ENCODE results near the gene RELN. TPM values are rescaled to one million over a fixed set of nuclear protein-coding genes. Genes with fewer than 3 reads are reported as not detected.
"Not testable (repeated sequence)": the region's sequence is repeated elsewhere in the genome, so short reads cannot be mapped to it uniquely, and the experiment has no call there.

Gene RELN
- total RNA-seq, 2 experiments from 2014 or later, result not detected

DNA sequence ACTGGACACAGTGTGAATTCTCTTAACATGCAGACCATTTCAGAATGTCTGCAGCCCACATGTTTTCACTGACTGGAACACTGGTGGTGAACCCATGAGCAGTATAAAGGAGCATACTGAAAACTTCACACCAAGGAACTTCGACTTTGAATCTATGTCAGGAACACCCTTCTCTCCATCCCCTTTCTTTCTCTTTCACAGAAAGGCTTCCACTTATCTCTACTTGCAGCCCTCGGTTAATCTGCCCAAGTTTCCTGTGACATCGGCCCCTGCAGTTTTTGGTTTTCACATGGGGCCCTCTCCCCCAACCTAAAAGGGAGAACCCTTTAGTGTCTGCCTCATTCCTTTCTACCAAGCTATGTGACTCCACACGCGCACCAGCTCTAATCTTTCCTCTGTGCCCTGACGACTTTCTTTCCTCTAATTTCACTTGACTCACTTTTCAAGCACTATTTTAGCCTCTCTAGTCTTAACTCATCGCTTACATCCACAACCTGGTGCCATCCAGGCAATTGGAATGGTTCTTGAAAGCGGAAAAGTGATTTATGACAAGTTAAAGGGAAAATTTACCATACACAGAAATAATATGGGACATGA, 70.1 kb downstream of the RELN start:
- H3K4me1 Mint-ChIP-seq, result no peaks in the 10 kb centered on the region
- CTCF ChIA-PET, result no interaction called here
- DNase-seq, result no peak
- H3K36me3 Mint-ChIP-seq (ENCODE audit: low read depth), result no peaks in the 10 kb centered on the region
- H3K4me3 Mint-ChIP-seq, result no peak overlapping the region
- POLR2A ChIA-PET, result no interaction called here
- H3K9me3 Mint-ChIP-seq, result no peaks in the 10 kb centered on the region
- peaks cover 7% of the 10 kb centered on the region for H3K27me3 Mint-ChIP-seq
- no peak overlapping the region for H3K27ac Mint-ChIP-seq

DNA sequence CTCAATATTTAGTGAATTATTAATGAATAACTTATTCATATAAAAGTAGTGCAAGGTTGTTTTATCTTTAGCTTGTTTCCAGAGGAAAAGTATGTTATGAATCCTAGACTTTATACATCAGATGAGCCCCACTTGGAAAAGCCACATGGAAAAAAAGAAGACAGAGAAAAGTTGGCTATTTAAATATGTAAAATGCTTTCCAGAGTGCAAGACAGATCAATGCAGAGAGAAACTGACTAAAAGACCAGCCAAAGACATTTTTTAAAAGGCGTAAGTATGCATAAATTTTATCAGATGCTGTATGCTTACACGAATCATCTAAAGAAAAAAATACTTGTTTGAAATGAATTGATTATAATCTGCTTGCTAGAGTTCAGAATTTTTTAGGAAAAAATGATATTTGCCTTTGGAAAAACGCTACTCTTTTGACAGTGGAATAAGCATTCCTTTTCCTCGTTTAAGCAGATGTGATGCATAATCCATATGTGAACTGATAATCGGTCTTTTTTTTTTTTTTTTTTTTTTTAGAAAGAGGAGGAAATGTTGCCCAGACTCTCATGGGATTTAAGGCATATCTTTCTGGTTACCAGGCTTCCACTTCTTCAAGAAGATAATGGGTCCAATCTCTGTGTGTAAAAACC, 70.7 kb downstream of the RELN start:
- no peak overlapping the region for H3K27ac Mint-ChIP-seq
- H3K27me3 Mint-ChIP-seq, result peaks cover 7% of the 10 kb centered on the region
- H3K9me3 Mint-ChIP-seq, result no peaks in the 10 kb centered on the region
- CTCF ChIA-PET, result no interaction called here
- H3K4me1 Mint-ChIP-seq, result no peaks in the 10 kb centered on the region
- H3K4me3 Mint-ChIP-seq, result no peak overlapping the region
- no peak for DNase-seq
- POLR2A ChIA-PET, result no interaction called here
- no peaks in the 10 kb centered on the region for H3K36me3 Mint-ChIP-seq (ENCODE audit: low read depth)

DNA sequence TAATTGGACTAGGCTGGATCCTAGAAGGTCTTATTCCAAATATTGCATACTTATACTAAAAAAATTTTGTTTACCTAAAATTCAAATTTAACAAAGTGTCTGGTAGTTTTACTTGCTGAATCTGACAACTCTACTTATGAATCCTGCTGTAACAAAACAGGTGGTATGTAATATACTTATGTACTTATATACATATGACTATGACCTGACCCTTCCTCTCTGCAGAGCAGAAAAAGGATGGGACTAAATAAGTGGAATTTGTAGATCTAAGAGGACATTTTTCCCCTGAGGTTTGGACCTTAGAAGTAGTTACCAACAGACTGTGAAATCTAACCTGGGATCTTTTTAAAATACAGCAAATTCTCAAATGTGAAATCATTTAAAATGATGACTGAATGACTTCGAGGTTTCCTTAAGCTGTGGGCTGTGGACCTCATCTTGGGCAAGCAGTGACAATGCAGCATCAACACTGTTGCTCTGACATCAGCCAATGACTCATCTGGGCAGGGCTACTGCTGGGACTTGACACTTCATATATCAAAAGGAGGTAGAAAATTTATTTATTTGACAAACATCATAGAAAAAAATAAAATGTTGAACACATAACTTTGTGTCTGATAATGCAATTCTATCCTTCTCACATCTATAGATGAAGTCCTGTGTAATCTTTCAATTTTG, 73.6 kb downstream of the RELN start:
- Mint-ChIP-seq H3K4me3 (no peak overlapping the region), H3K36me3 (ENCODE audit: low read depth) (no peaks in the 10 kb centered on the region), H3K9me3 (no peaks in the 10 kb centered on the region), H3K27ac (no peak overlapping the region), H3K27me3 (peaks cover 7% of the 10 kb centered on the region), H3K4me1 (no peaks in the 10 kb centered on the region)
- DNase-seq, result no peak
- ChIA-PET POLR2A (no interaction called here), CTCF (no interaction called here)

DNA sequence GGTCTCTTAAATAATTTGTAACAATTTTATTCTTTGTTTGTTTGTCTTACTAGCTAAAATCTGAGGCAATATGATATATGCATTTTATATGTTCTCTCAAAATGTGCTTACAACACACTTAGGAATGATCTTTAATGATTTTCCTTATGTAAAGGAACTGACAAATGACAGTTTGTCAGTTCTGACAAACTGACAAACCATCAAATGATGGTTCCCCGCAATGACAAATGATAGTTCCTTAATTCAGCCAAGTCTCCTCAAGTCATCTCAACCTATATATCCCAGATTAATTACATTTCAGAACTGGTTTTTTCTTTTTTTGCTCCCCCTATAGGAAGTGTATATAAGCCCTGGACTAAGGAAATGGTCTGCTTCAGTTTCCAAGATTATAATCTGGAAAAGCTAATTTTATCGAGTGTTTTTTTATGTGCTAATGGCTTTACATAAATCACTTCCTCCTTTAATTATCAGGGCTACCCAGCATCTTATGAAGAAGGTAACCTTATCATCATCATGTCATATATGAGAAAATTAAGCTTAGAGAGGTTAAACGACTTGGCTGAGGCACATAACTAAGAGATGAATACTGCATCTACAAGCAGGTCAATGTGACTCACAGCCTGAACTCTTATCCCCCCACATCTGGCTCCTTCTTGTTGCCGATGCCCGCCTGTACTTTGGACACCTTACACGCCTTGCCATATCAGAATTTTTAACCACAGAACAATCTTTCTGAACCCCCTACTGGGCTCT, 75.1 kb downstream of the RELN start:
- Mint-ChIP-seq H3K36me3 (ENCODE audit: low read depth) (no peaks in the 10 kb centered on the region), H3K4me3 (no peak overlapping the region), H3K27me3 (peaks cover 4% of the 10 kb centered on the region), H3K27ac (no peak overlapping the region), H3K4me1 (no peaks in the 10 kb centered on the region), H3K9me3 (no peaks in the 10 kb centered on the region)
- CTCF ChIA-PET, result no interaction called here
- DNase-seq, result no peak
- POLR2A ChIA-PET, result no interaction called here

DNA sequence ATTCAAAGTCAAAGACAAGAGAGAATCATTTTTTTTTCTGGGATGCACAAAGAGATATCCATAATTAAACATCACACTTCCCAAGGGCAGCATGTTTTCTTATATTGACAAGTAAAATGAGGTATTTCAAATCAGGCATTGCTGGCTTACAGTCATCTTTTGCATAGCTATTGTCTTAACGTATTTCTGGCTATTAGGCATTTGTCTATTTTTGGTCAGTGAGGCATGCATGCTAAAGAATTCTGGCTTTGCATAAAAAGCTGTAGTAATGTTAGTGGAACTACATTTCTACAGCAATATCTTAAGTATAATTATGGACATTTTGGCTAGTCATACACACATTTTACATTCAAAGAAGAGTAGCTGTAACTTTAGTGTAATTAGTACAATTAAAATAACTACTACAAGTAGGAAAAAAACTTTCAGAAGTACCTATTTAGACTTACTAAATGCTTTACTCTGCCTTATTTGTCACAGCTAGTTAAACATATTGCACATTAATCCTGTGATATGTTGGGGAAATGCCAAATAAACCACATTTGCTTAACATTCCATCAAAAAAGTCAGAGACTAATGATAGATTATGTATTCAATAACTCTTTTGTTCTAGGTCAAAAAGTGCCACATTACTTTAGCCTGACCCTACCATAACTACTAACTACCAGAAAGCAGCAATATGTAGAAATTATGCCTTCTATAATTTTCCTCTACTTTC, 76.4 kb downstream of the RELN start:
- Mint-ChIP-seq H3K36me3 (ENCODE audit: low read depth) (no peaks in the 10 kb centered on the region), H3K4me1 (no peaks in the 10 kb centered on the region), H3K27ac (no peak overlapping the region), H3K9me3 (no peaks in the 10 kb centered on the region), H3K27me3 (peaks cover 2% of the 10 kb centered on the region), H3K4me3 (no peak overlapping the region)
- POLR2A ChIA-PET, result no interaction called here
- CTCF ChIA-PET, result no interaction called here
- DNase-seq, result no peak

DNA sequence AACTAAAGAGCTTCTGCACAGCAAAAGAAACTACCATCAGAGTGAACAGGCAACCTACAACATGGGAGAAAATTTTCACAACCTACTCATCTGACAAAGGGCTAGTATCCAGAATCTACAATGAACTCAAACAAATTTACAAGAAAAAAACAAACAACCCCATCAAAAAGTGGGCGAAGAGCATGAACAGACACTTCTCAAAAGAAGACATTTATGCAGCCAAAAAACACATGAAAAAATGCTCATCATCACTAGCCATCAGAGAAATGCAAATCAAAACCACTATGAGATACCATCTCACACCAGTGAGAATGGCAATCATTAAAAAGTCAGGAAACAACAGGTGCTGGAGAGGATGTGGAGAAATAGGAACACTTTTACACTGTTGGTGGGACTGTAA, 78.4 kb downstream of the RELN start:
- H3K27me3 Mint-ChIP-seq; DNase-seq; H3K4me1 Mint-ChIP-seq; CTCF ChIA-PET; H3K27ac Mint-ChIP-seq; H3K9me3 Mint-ChIP-seq; H3K4me3 Mint-ChIP-seq; H3K36me3 Mint-ChIP-seq (ENCODE audit: low read depth); POLR2A ChIA-PET: not testable (repeated sequence)

DNA sequence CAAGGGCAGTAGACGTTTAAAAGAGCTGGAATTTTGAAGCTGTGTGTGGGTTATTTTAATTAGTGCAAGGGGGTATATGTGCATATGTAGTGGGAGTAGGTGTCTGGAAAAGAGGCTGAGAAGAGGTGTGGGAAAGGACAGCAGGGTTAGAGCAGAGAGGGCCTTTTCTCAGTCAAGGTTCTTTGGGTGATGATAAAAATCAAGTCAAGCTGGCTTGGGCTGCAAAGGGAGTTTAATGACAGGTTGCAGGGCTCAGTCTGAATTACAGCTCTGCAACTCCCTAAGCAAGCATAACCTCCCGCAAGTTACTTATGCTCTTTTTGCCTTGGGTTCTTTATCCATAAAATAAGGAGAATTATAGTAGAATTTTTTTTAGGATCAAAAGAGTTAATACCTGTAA, 83.5 kb downstream of the RELN start:
- DNase-seq, result no peak
- Mint-ChIP-seq H3K27ac (no peak overlapping the region), H3K27me3 (no peaks in the 10 kb centered on the region), H3K9me3 (no peaks in the 10 kb centered on the region), H3K4me3 (no peak overlapping the region), H3K36me3 (ENCODE audit: low read depth) (no peaks in the 10 kb centered on the region), H3K4me1 (no peaks in the 10 kb centered on the region)
- ChIA-PET POLR2A (no interaction called here), CTCF (no interaction called here)

DNA sequence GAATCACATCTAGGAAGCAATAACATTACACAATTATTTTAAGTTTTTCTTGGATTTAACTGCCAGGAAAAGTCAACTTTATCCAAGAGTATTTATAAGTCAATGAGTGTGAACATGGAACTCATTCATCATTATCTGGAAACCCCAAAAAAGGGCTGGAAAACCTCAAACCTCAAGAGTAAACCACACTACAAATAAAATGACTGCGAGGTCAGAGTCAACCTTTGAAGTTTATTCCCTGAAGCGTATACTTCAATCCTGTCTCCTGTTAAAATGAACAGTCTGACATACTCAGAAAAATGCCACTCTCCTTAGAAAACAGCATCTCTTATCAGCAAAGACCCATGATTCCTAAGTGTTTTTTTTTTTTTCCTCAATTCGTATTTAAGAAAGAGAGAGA, 86.5 kb downstream of the RELN start:
- H3K4me3 Mint-ChIP-seq, result no peak overlapping the region
- POLR2A ChIA-PET, result no interaction called here

DNA sequence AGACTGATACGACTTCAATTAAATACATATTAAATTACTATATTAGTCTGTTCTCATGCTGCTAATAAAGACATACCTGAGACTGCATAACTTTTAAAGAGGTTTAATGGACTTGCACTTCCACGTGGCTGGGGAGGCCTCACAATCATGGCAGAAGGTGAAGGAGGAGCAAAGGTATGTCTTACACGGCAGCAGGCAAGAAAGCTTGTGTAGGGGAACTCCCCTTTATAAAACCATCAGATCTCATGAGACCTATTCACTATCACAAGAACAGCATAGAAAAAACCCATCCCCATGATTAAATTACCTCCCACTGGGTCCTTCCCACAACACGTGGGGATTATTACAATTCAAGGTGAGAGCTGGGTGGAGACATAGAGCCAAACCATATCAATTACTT, 92.6 kb downstream of the RELN start:
- H3K4me1 Mint-ChIP-seq; POLR2A ChIA-PET; H3K27ac Mint-ChIP-seq; H3K4me3 Mint-ChIP-seq; DNase-seq; H3K27me3 Mint-ChIP-seq; H3K9me3 Mint-ChIP-seq; H3K36me3 Mint-ChIP-seq (ENCODE audit: low read depth); CTCF ChIA-PET: not testable (repeated sequence)

More for the DNA sequence above, 86.5 kb downstream of the RELN start:
- no peaks in the 10 kb centered on the region for H3K9me3 Mint-ChIP-seq
- H3K36me3 Mint-ChIP-seq (ENCODE audit: low read depth), result no peaks in the 10 kb centered on the region
- CTCF ChIA-PET, result no interaction called here
- no peak for DNase-seq
- H3K27ac Mint-ChIP-seq, result no peak overlapping the region
- no peaks in the 10 kb centered on the region for H3K27me3 Mint-ChIP-seq
- no peaks in the 10 kb centered on the region for H3K4me1 Mint-ChIP-seq

DNA sequence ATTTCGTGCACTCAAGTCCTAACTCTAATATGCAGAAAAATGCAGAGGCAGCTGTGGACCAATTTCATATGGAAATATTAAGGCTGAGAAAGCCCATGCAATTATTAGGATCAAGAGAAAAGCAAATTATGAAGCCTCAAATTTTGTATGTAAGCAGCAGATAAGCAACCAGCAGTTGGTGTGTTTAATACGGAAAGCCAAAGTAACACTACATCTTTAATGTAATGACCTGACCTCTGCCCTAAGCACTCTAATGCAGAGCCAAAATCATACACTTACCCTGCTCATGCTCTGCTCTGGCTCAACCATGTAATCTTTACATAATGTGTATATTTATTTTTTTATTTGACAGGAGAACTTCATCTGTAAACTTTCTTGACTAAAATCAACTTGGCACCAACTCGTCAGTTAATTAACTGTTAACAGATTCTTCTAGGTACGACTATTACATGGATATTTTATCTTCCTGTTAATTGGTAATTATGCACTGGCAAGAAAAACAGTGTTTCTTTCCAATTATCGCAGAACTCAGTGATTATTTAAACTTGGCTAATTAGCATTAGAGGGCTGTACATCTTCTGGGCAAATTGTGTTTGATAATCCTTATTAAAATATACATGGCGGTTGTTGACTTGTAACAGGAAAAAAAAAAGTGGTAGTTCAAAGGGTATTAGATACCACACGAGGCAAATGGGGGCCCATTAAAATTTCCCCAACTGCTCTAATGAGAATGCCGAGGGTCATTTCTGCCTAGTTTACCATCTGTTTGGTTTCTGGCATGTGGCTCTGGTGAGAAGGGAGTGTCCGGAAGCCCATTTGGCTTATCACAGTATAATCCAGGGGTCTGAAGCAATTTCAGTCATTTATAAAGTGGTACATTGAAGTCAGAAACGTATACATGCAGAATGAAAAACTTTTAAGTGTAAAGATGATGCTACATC, 94.5 kb downstream of the RELN start:
- Mint-ChIP-seq H3K36me3 (ENCODE audit: low read depth) (no peaks in the 10 kb centered on the region), H3K27me3 (no peaks in the 10 kb centered on the region), H3K9me3 (no peaks in the 10 kb centered on the region), H3K4me3 (no peak overlapping the region), H3K4me1 (no peaks in the 10 kb centered on the region), H3K27ac (no peak overlapping the region)
- ChIA-PET CTCF (no interaction called here), POLR2A (no interaction called here)
- no peak for DNase-seq

DNA sequence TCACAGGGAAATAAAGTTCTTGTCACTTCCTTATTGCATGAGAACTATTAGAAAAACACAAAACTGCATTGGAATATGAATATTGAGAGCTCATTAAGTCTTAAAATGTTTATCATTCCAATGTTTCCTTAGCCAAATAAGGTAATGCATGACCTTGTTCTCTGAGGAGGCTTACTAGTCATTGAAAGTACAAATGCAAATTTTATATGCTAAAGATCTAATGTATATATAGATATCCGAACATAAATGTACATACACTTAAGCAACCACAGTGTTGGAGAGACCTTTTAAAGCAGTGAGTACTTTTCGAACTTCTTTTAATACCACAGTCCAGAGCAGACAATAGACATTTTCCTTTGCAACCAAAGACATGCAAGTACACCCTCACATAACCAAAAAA, 96.1 kb downstream of the RELN start:
- no peaks in the 10 kb centered on the region for H3K36me3 Mint-ChIP-seq (ENCODE audit: low read depth)
- H3K9me3 Mint-ChIP-seq, result no peaks in the 10 kb centered on the region
- no peaks in the 10 kb centered on the region for H3K4me1 Mint-ChIP-seq
- ChIA-PET CTCF (no interaction called here), POLR2A (no interaction called here)
- no peaks in the 10 kb centered on the region for H3K27me3 Mint-ChIP-seq
- no peak overlapping the region for H3K27ac Mint-ChIP-seq
- DNase-seq, result no peak
- H3K4me3 Mint-ChIP-seq, result no peak overlapping the region

DNA sequence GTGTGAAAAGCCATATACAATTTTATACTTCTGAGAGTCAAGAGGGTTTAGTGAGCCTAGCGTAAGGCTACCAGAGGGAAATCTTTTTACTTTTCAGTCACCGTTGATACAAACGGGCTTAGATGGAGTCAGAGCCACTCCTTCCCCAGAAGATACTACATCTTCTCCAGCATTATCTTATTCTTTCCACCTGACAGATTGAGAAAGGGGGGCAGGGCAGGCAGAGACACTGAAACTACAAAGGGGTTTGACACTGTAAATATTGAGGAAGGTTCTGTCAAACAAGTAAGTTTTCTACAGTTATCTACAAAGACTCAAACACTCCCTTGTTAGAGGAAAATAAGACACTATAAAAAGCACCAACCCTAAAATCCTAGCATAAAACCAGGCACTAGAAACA, 100.0 kb downstream of the RELN start:
- Mint-ChIP-seq H3K27ac (no peak overlapping the region), H3K27me3 (no peaks in the 10 kb centered on the region), H3K9me3 (no peaks in the 10 kb centered on the region), H3K4me1 (no peaks in the 10 kb centered on the region), H3K36me3 (ENCODE audit: low read depth) (no peaks in the 10 kb centered on the region), H3K4me3 (no peak overlapping the region)
- DNase-seq, result no peak
- POLR2A ChIA-PET, result no interaction called here
- CTCF ChIA-PET, result no interaction called here

Measured in activated CD4-positive, alpha-beta memory T cell treated with anti-CD3 and anti-CD28 coated beads, Interleukin-2, amount 10 ng/mL, durations not matched to agents 7 days and 5 days (primary cell).